IMR-90 (cell line): Measurements from ENCODE around the gene HYAL1. TPM values are rescaled to one million over a fixed set of nuclear protein-coding genes. Genes with fewer than 3 reads are reported as not detected.

Experiments
- ATAC-seq: fragments of 200-7000 bp; cut with Tn5 transposase; 2 replicates; pipeline ENCODE4 v1.9.1; 2020; ENCODE audit warnings: low read depth, mild to moderate bottlenecking, moderate library complexity
- BruUV-seq: library from RNA; stranded (reverse); fragments of 400-500 nt; replicated peaks from 2 replicates; lab custom pipeline; 2021; lab: Mats Ljungman, UMichigan
- CTCF ChIA-PET: fragments of 300-600 bp; formaldehyde crosslinking; extraction: SDS; loops from one replicate; lab custom pipeline; 2021; ENCODE audit warnings: antibody characterized with exemption; lab: Yijun Ruan, JAX
- POLR2A ChIA-PET: fragments of 300-600 bp; sonication (Branson Sonifier 250); formaldehyde crosslinking; loops from one replicate; lab custom pipeline; 2022; ENCODE audit warnings: antibody characterized with exemption; ENCODE audit not compliant: unreplicated experiment; lab: Charles Lee
- DNase-seq: peaks from one replicate; pipeline ENCODE4 v3.0.0; 2013
- H2AFZ ChIP-seq: replicated peaks from 2 replicates; pipeline ENCODE3; 2013; ENCODE audit warnings: low read length, mild to moderate bottlenecking; ENCODE audit not compliant: poor library complexity
- H2AK5ac ChIP-seq: 2 replicates; pipeline ENCODE4 v1.6.1; 2013; ENCODE audit warnings: low read depth, low read length, inconsistent platforms
- H2AK9ac ChIP-seq: replicated peaks from 2 replicates; pipeline ENCODE3; 2013; ENCODE audit warnings: mild to moderate bottlenecking, low read depth, low read length, moderate library complexity; ENCODE audit not compliant: poor library complexity
- H2BK120ac ChIP-seq: 2 replicates; pipeline ENCODE4 v1.6.1; 2013; ENCODE audit warnings: low read depth, low read length, inconsistent platforms
- H2BK15ac ChIP-seq: 3 replicates; pipeline ENCODE4 v1.6.1; 2013; ENCODE audit warnings: low read depth, low read length, inconsistent platforms
- H2BK20ac ChIP-seq: 2 replicates; pipeline ENCODE4 v1.6.1; 2013; ENCODE audit warnings: low read depth, mild to moderate bottlenecking, inconsistent platforms, low read length, moderate library complexity
- H2BK5ac ChIP-seq: 2 replicates; pipeline ENCODE4 v1.6.1; 2013; ENCODE audit warnings: mild to moderate bottlenecking, low read depth, low read length, inconsistent platforms; ENCODE audit not compliant: poor library complexity, severe bottlenecking
- H3K14ac ChIP-seq: replicated peaks from 2 replicates; pipeline ENCODE4 v1.6.1; 2013; ENCODE audit warnings: low read depth, low read length, inconsistent platforms
- H3K18ac ChIP-seq: 2 replicates; pipeline ENCODE4 v1.6.1; 2013; ENCODE audit warnings: low read depth, low read length, control low read depth
- H3K23ac ChIP-seq: 2 replicates; pipeline ENCODE4 v1.6.1; 2013; ENCODE audit warnings: low read depth, low read length, inconsistent platforms
- H3K27ac ChIP-seq: 2 replicates; pipeline ENCODE4 v1.5.1; 2013; ENCODE audit warnings: mild to moderate bottlenecking, control low read depth, low read length; ENCODE audit not compliant: insufficient read depth
- H3K27me3 ChIP-seq: 2 replicates; pipeline ENCODE4 v1.6.1; 2013; ENCODE audit warnings: low read length; ENCODE audit not compliant: control insufficient read depth, insufficient read depth
- H3K36me3 ChIP-seq: 2 replicates; pipeline ENCODE4 v1.6.1; 2013; ENCODE audit warnings: low read length, mixed read lengths; ENCODE audit not compliant: control insufficient read depth, insufficient read depth
- H3K4ac ChIP-seq: 2 replicates; pipeline ENCODE4 v1.6.1; 2013; ENCODE audit warnings: low read depth, low read length, inconsistent platforms
- H3K4me1 ChIP-seq: 2 replicates; pipeline ENCODE4 v1.6.1; 2013; ENCODE audit warnings: low read length, mixed read lengths; ENCODE audit not compliant: control insufficient read depth, insufficient read depth
- H3K4me2 ChIP-seq: 2 replicates; pipeline ENCODE4 v1.6.1; 2013; ENCODE audit warnings: low read depth, mild to moderate bottlenecking, control low read depth, low read length, moderate library complexity
- H3K4me3 ChIP-seq: 2 replicates; pipeline ENCODE4 v1.5.1; 2013; ENCODE audit warnings: low read depth, mild to moderate bottlenecking, control low read depth, low read length, moderate library complexity; ENCODE audit not compliant: insufficient read depth
- H3K56ac ChIP-seq: 2 replicates; pipeline ENCODE4 v1.6.1; 2013; ENCODE audit warnings: low read length, inconsistent platforms; ENCODE audit not compliant: insufficient read depth; ENCODE audit errors: extremely low read depth
- H3K79me1 ChIP-seq, 2 experiments: 2 replicates each; pipeline ENCODE4 v1.6.1; 2013; ENCODE audit warnings: low read length in 2 of 2, inconsistent platforms in 1 of 2, low read depth in 1 of 2
- H3K9ac ChIP-seq: 2 replicates; pipeline ENCODE4 v1.6.1; 2013; ENCODE audit warnings: low read depth, low read length, control low read depth
- H3K9me1 ChIP-seq: 2 replicates; pipeline ENCODE4 v1.6.1; 2013; ENCODE audit warnings: low read length, inconsistent platforms; ENCODE audit not compliant: insufficient read depth
- H3K9me3 ChIP-seq: 2 replicates; pipeline ENCODE4 v1.6.1; 2013; ENCODE audit warnings: low read length; ENCODE audit not compliant: control insufficient read depth, insufficient read depth
- H4K20me1 ChIP-seq: 2 replicates; pipeline ENCODE4 v1.6.1; 2013; ENCODE audit warnings: low read length, inconsistent platforms; ENCODE audit not compliant: insufficient read depth
- H4K5ac ChIP-seq: 2 replicates; pipeline ENCODE4 v1.6.1; 2013; ENCODE audit warnings: mild to moderate bottlenecking, low read depth, low read length, control low read depth
- H4K8ac ChIP-seq, 2 experiments: 2 replicates each; pipeline ENCODE4 v1.6.1; 2013; ENCODE audit warnings: low read depth in 2 of 2, low read length in 2 of 2, control low read depth in 1 of 2, inconsistent platforms in 1 of 2
- H4K91ac ChIP-seq: 2 replicates; pipeline ENCODE4 v1.6.1; 2013; ENCODE audit warnings: low read depth, low read length, inconsistent platforms; ENCODE audit not compliant: insufficient read depth
- BHLHE40 ChIP-seq: fragments of 150-350 bp; IDR thresholded peaks from 2 replicates; pipeline ENCODE4 v1.6.1; 2016; ENCODE audit warnings: mild to moderate bottlenecking, low read depth, low read length
- CHD1 ChIP-seq: IDR thresholded peaks from 2 replicates; pipeline ENCODE4 v1.6.1; 2012; ENCODE audit warnings: low read depth, low read length, improper control_type of control experiment
- MAFK ChIP-seq: IDR thresholded peaks from 2 replicates; pipeline ENCODE4 v1.6.1; 2012; ENCODE audit warnings: low read depth, low read length, improper control_type of control experiment
- MAZ ChIP-seq: IDR thresholded peaks from 2 replicates; pipeline ENCODE4 v1.6.1; 2012; ENCODE audit warnings: low read depth, mild to moderate bottlenecking, low read length, improper control_type of control experiment, moderate library complexity, borderline replicate concordance
- NFE2L2 ChIP-seq: fragments of 150-350 bp; IDR thresholded peaks from 2 replicates; pipeline ENCODE4 v1.6.1; 2016; ENCODE audit warnings: low read depth, mild to moderate bottlenecking, low read length
- POLR2A ChIP-seq: IDR thresholded peaks from 2 replicates; pipeline ENCODE4 v1.6.1; 2012; ENCODE audit warnings: mild to moderate bottlenecking, low read depth, low read length
- RAD21 ChIP-seq: IDR thresholded peaks from 2 replicates; pipeline ENCODE4 v1.6.1; 2012; ENCODE audit warnings: low read length, improper control_type of control experiment
- RCOR1 ChIP-seq: IDR thresholded peaks from 2 replicates; pipeline ENCODE4 v1.6.1; 2012; ENCODE audit warnings: mild to moderate bottlenecking, low read length, improper control_type of control experiment; ENCODE audit not compliant: insufficient replicate concordance
- RFX5 ChIP-seq: IDR thresholded peaks from 2 replicates; pipeline ENCODE4 v1.8.0; 2012; ENCODE audit warnings: low read depth, mild to moderate bottlenecking, low read length, moderate library complexity
- SMC3 ChIP-seq: fragments of 150-350 bp; IDR thresholded peaks from 2 replicates; pipeline ENCODE4 v1.6.1; 2016; ENCODE audit warnings: low read depth, mild to moderate bottlenecking, antibody characterized with exemption, low read length, moderate library complexity
- WGBS, 2 experiments: methylation state at CpG; one replicate each; pipeline versions ENCODE4 v1.1.5 to v1.1.7; 2013; ENCODE audit warnings: missing lambda C conversion rate in 2 of 2; ENCODE audit not compliant: insufficient read length in 1 of 2; ENCODE audit errors: extremely low coverage in 2 of 2; 5-methylcytosine and 5-hydroxymethylcytosine counted together
- dilution Hi-C: fragments of 300-500 bp; cut with HindIII; formaldehyde crosslinking; loops from one replicate; pipeline ENCODE4 v1.14.3; 2018; ENCODE audit warnings: low sequenced_read_pairs; ENCODE audit not compliant: unreplicated experiment
- in situ Hi-C: fragments of 300-500 bp; cut with MboI; formaldehyde crosslinking; loops from 3 replicates; pipeline ENCODE4 v1.14.3; 2019; ENCODE audit warnings: low sequenced_read_pairs, inconsistent platforms, mixed read lengths
- intact Hi-C: fragments of 100-400 bp; cut with micrococcal nuclease; formaldehyde crosslinking; loops from 2 replicates; pipeline ENCODE4 v1.10.0; 2022
- polyA plus RNA-seq, 3 experiments: library from polyadenylated mRNA; depleted of rRNA; stranded (reverse); fragments of >200 nt; gene quantifications; 2 replicates each; pipeline ENCODE4 v1.2.3, GENCODE V29; 2012; ENCODE audit warnings: low replicate concordance in 1 of 3
- total RNA-seq: library from RNA; depleted of rRNA; stranded (reverse); fragments of >200 nt; gene quantifications from 2 replicates; pipeline ENCODE4 v1.2.3, GENCODE V29; 2012
- TF ChIP-seq, protein P1 (sequence below): fragments of 150-350 bp; IDR thresholded peaks from 2 replicates; pipeline ENCODE4 v1.6.1; 2017; ENCODE audit warnings: mild to moderate bottlenecking, antibody characterized with exemption, low read length, low read depth
- TF ChIP-seq, protein P2 (sequence below): conservative IDR thresholded peaks from 2 replicates; pipeline ENCODE4 v1.5.1; 2012; ENCODE audit warnings: mild to moderate bottlenecking, low read depth, low read length, improper control_type of control experiment

The HYAL1 gene
- total and polyA plus RNA-seq, 2 of the 4 experiments (the other 2 are of a cell fraction) = 0.32 to 0.36 TPM

DNA sequence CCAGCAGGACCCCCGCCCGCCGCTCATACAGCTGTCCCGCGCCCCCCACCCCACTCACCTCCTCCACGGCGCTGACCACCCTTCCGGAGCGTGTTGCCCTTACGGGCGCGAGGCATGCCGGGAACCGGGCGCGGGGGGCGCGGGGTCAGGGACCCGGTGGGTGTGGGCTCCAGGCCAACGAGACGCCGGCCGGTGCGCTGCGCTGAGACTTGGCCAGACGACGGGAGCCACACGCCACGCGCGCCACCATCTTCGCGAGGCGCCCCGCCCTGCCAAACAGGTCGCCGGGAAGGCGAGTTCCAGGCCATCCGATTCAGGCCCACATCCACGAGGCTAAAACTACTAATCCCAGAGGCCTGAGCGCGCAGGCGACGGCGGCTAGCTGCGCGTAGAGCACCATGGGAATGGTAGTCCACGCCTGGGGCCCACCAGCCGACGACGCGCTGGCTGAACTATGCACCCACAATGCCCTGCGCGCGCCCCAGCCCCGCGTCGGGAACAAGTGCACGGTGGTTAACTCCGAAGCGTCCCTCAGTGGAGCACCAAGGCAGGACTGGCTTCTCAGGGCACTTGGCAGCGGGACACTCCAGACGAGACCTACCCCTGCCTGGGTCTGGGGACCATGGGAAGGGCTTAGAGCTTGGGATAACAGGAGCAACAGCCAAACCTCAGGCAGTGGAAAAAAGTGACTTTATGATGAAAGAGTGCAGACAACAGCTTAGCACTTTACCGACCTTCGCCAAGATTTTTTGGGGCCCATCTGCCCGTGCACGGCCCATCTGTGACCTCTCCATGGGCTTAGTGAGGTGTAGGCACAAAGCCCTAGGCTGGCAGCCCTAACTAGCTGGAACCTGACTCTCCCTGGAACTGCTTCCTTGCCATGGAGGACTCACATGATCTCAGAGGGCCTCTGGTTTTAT lies 11.0 kb downstream of the HYAL1 start, which contains the start of gene IFRD2:
IFRD2 (minus strand) TSS at position 271 of the 920 bp plus-strand sequence; CDS start at position 116, 155 bp downstream.
- peaks cover 14 to 31% of the 10 kb centered on the region in 2 experiments for H3K79me1 ChIP-seq
- peak within 1 kb of the TSS; percentile 28; the same call in 1 of the 2 replicates for H2BK120ac ChIP-seq
- peak within 1 kb of the TSS; percentile 90 for H4K5ac ChIP-seq
- H3K4me2 ChIP-seq = peak within 1 kb of the TSS; percentile 97
- H3K4me1 ChIP-seq = peaks cover 8% of the 10 kb centered on the region
- H2BK20ac ChIP-seq = no peak within 1 kb of the TSS
- intact Hi-C loops = no loop called here
- no TSS peak for BruUV-seq
- no peaks in the 10 kb centered on the region; the same call in 1 of the 2 replicates for H3K9me1 ChIP-seq
- peak within 1 kb of the TSS; percentile 99 for H2AK5ac ChIP-seq
- ChIA-PET POLR2A (interaction anchor here (1.1 kb wide), 1 partner anchor 45 kb away, joined by 3 read pairs; no protein-coding TSS in a partner anchor), CTCF (interaction anchor here (0.6 kb wide), 1 partner anchor 1248 kb away, joined by 3 read pairs; no protein-coding TSS in a partner anchor)
- peak within 1 kb of the TSS; percentile 49 for H3K27ac ChIP-seq
- ATAC-seq (peak; percentile 98), DNase-seq (peak; percentile 97)
- H3K56ac ChIP-seq = peak within 1 kb of the TSS; percentile 82
- peak within 1 kb of the TSS; percentile 96 for H2AFZ ChIP-seq
- peak within 1 kb of the TSS; percentile 86 for H3K14ac ChIP-seq
- H4K91ac ChIP-seq = peak within 1 kb of the TSS; percentile 90
- H3K27me3 ChIP-seq = no peaks in the 10 kb centered on the region
- no peaks in the 10 kb centered on the region for H3K9me3 ChIP-seq
- peak within 1 kb of the TSS; percentile 68 for H3K4me3 ChIP-seq
- 2% methylated on average over 33 of the region's 67 CpGs; no CpG with 5 or more reads in 1 of the 2 experiments for WGBS, 2 experiments
- H3K36me3 ChIP-seq = peaks cover 25% of the 10 kb centered on the region
- peak within 1 kb of the TSS; percentile 100 for H2AK9ac ChIP-seq
- H3K9ac ChIP-seq = peak within 1 kb of the TSS; percentile 83
- 0 out of 2 replicates have a peak within 1 kb of the TSS, but pooled peaks have one; percentile 8 for H3K18ac ChIP-seq
- H2BK5ac ChIP-seq = peak within 1 kb of the TSS; percentile 55
- dilution Hi-C loops = no loop called here
- H2BK15ac ChIP-seq = 0 out of 3 replicates have a peak within 1 kb of the TSS, but pooled peaks have one; percentile 43
- peak within 1 kb of the TSS; percentile 86 to 99 for H4K8ac ChIP-seq
- H3K23ac ChIP-seq = peak within 1 kb of the TSS; percentile 88; the same call in 1 of the 2 replicates
- no peaks in the 10 kb centered on the region for H4K20me1 ChIP-seq
- in situ Hi-C loops = no loop called here
- peak within 1 kb of the TSS; percentile 93 for H3K4ac ChIP-seq
- TF ChIP-seq, protein P1, sequence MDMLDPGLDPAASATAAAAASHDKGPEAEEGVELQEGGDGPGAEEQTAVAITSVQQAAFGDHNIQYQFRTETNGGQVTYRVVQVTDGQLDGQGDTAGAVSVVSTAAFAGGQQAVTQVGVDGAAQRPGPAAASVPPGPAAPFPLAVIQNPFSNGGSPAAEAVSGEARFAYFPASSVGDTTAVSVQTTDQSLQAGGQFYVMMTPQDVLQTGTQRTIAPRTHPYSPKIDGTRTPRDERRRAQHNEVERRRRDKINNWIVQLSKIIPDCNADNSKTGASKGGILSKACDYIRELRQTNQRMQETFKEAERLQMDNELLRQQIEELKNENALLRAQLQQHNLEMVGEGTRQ = peak; percentile 41; the same call in 1 of the 2 replicates
- TF ChIP-seq, protein P2, sequence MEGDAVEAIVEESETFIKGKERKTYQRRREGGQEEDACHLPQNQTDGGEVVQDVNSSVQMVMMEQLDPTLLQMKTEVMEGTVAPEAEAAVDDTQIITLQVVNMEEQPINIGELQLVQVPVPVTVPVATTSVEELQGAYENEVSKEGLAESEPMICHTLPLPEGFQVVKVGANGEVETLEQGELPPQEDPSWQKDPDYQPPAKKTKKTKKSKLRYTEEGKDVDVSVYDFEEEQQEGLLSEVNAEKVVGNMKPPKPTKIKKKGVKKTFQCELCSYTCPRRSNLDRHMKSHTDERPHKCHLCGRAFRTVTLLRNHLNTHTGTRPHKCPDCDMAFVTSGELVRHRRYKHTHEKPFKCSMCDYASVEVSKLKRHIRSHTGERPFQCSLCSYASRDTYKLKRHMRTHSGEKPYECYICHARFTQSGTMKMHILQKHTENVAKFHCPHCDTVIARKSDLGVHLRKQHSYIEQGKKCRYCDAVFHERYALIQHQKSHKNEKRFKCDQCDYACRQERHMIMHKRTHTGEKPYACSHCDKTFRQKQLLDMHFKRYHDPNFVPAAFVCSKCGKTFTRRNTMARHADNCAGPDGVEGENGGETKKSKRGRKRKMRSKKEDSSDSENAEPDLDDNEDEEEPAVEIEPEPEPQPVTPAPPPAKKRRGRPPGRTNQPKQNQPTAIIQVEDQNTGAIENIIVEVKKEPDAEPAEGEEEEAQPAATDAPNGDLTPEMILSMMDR = no peak
- TF ChIP-seq CHD1 (no peak), RFX5 (no peak), RCOR1 (no peak), RAD21 (no peak), POLR2A (peak; percentile 72; the same call in 1 of the 2 replicates), MAFK (no peak), BHLHE40 (peak; percentile 45; the same call in 1 of the 2 replicates), NFE2L2 (no peak), SMC3 (no peak), MAZ (peak; percentile 87)
